GM12873 (cell line): Measurements from ENCODE around the gene LPP.

Experiments
- TF ChIP-seq, protein P1 (sequence below): IDR thresholded peaks from 2 replicates; pipeline ENCODE4 v1.5.1; 2012; ENCODE audit warnings: low read depth, mild to moderate bottlenecking, moderate library complexity, low read length, control low read depth; ENCODE audit not compliant: insufficient read depth; ENCODE audit errors: missing control alignments

The LPP gene

DNA sequence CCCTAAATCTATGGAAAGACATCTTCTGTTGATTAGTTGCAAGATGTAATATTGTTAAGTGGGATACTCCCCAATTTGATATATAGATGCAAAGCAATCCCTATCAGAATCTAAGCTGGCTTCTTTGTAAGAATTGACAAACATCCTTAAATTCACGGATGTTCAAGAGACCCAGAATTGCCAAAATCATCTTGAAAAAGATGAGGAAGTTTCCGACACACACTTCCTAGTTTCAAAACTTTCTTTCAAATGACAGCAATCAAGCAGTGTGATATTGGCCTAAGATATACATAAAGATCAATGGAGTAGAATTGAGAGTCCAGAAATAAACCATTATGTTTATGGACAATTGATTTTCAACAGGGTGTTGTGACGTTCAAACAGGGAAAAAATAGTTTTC, 383.6 kb downstream of the LPP start:
- TF ChIP-seq, protein P1, sequence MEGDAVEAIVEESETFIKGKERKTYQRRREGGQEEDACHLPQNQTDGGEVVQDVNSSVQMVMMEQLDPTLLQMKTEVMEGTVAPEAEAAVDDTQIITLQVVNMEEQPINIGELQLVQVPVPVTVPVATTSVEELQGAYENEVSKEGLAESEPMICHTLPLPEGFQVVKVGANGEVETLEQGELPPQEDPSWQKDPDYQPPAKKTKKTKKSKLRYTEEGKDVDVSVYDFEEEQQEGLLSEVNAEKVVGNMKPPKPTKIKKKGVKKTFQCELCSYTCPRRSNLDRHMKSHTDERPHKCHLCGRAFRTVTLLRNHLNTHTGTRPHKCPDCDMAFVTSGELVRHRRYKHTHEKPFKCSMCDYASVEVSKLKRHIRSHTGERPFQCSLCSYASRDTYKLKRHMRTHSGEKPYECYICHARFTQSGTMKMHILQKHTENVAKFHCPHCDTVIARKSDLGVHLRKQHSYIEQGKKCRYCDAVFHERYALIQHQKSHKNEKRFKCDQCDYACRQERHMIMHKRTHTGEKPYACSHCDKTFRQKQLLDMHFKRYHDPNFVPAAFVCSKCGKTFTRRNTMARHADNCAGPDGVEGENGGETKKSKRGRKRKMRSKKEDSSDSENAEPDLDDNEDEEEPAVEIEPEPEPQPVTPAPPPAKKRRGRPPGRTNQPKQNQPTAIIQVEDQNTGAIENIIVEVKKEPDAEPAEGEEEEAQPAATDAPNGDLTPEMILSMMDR: no peak

DNA sequence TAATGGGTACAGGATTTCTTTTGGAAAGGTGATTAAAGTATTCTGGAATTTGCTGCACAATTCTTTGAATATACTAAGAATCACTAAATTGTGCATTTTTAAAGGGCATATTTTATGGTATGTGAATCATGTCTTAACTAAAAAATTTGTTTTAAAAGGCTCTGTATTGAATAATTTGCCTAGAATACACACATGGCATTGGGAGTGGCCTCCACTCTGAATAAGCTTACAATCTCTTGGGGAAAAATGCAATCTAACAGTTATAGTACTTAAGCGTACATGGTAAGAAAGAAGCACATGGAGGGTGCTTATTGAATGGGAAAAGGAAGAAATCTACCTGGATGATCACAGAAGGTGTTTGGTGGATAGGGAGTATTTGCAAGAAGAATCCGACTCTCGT, 385.1 kb downstream of the LPP start:
- TF ChIP-seq, protein P1: no peak

DNA sequence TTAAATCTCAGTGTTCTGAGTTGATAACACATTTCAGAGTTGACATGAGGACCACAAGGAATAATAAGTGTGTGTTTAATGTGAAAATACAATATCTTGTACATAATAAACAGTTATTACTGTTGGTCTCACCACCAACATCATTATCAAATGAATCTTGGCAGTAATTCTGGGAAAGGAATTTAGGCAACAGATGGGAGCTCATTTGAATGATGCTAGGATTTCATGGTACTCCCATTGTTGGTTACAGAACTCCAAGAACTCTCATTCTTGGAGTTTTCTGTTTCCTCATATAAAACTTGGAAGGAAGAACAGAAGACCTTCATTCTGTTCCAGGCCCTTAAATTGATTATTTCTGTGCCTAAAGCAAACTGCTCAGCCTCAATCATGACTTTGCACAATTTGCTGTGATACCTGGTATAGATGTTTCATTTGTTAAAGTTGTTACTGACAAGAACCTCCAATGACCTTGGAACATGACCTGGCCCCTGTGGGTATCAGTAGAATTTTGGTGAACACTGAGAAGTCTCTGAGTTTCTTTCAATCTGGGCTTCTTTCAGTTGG, 385.8 kb downstream of the LPP start:
- TF ChIP-seq, protein P1: no peak

GRCh38 chr3:188542196-188542595, 388.2 kb downstream of the LPP start:
- TF ChIP-seq, protein P1: no peak

GRCh38 chr3:188544012-188544411, 390.1 kb downstream of the LPP start:
- TF ChIP-seq, protein P1: no peak

DNA sequence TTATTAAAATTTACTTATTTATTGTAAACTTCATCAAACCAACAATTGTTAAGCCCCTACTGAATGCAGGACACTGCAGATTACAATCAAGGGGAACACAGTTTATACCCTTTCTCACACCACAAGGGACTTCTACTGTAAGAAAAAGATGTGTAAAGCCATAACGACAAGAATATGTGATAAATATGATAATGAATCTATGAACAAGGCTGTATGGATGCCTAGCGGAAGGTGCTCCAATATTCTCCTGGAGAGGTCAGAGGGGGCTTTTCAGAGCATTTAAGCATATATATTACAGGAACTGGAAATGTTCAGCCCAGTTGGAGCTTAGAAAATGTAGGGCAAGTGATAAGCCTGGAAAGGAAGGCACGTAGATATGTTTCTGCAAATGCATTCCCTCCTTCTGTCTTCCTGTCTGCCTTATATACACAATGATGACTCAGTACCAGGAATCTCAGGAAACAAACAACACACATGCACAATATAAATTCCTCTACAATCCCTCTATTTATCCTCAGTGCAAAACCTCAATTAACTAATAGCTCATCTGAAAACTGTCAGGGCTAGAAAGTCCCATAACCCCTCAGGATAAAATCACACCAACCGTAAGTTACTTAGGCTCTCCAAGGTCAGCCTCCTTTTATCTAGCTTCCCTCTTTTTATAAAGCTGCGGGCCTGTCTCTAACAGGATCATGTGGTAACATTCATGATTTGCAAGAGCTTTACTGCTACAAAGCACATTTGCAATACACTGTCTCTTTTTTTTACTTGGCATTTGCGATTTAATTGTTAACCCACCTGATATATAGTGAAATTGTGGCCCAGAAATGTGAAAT, 393.1 kb downstream of the LPP start:
- TF ChIP-seq, protein P1: no peak

GRCh38 chr3:188553569-188553968, 399.6 kb downstream of the LPP start:
- TF ChIP-seq, protein P1: no peak
